ENCODE results near the gene CERT1. TPM values are rescaled to one million over a fixed set of nuclear protein-coding genes. Genes with fewer than 3 reads are reported as not detected.

CERT1 gene
- total RNA-seq, 6 donors from 2014 or later, result 22.3 to 79.3 (median 58.0) TPM

DNA sequence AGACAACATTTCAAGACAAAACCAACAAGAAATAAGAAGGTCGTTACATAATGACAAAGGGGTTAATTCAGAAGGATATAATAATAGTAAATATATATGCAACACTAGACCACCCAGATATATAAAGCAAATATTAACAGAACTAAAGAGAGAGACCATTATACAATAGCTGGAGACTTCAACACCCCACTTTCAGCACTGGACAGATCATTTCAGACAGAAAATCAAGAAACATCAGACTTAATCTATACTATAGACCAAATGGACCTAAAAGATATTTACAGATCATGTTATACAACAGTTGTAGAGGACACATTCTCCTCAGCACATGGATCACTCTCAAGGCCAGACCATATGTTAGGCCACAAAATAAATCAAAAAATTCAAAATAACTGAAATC lies 26.8 kb downstream of the CERT1 start:
- ATAC-seq (ENCODE audit: low FRiP score in 2 of 2), result no peak
- H3K9me3 ChIP-seq, result peaks cover 0 to 8% (median 0%) of the 10 kb centered on the region in 4 donors
- whole genome bisulfite sequencing, 2 donors, result 90 to 100% methylated on average over 1 of the region's 1 CpG
- H3K4me1 ChIP-seq, result peaks cover 0 to 5% (median 0%) of the 10 kb centered on the region in 4 donors
- DNase-seq, result no peak
- no peaks in the 10 kb centered on the region for H3K27me3 ChIP-seq
- H3K36me3 ChIP-seq, result no peaks in the 10 kb centered on the region
- TF ChIP-seq POLR2A (IDR thresholded peaks at IDR 0.05), result no peak
- no peak overlapping the region for H3K27ac ChIP-seq
- H3K4me3 ChIP-seq, result no peak overlapping the region

- ATAC-seq (ENCODE audit: low FRiP score in 2 of 2), result no peak
- WGBS, 2 donors, result 100% methylated on average over 3 of the region's 3 CpGs
Measured at GRCh38 chr5:75482482-75482881, 28.9 kb downstream of the CERT1 start.

DNA sequence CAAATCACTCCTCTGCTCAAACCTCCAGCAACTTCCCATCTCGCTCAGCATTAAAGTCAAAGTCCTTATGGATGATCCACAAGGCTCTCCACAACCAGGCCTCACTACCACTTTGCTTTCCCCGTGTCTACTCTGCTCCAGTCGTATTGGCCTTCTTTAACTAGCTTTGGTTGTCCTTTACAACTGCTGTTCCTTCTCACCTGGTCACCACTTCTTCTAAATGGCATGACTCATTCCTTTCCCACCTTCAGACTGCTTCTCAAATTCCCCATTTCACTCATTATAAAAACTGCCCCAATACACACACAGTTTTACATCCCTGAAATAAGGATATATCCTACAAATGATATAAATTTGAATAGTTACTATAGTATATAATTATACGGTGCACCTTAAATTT lies 30.4 kb downstream of the CERT1 start:
- no peak for TF ChIP-seq EP300 (IDR thresholded peaks at IDR 0.05)
- no peak for TF ChIP-seq POLR2AphosphoS5 (IDR thresholded peaks at IDR 0.05)
- TF ChIP-seq, protein P1, sequence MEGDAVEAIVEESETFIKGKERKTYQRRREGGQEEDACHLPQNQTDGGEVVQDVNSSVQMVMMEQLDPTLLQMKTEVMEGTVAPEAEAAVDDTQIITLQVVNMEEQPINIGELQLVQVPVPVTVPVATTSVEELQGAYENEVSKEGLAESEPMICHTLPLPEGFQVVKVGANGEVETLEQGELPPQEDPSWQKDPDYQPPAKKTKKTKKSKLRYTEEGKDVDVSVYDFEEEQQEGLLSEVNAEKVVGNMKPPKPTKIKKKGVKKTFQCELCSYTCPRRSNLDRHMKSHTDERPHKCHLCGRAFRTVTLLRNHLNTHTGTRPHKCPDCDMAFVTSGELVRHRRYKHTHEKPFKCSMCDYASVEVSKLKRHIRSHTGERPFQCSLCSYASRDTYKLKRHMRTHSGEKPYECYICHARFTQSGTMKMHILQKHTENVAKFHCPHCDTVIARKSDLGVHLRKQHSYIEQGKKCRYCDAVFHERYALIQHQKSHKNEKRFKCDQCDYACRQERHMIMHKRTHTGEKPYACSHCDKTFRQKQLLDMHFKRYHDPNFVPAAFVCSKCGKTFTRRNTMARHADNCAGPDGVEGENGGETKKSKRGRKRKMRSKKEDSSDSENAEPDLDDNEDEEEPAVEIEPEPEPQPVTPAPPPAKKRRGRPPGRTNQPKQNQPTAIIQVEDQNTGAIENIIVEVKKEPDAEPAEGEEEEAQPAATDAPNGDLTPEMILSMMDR (IDR thresholded peaks at IDR 0.05), result no peak
- no peak for TF ChIP-seq POLR2A (IDR thresholded peaks at IDR 0.05)

More at GRCh38 chr5:75482482-75482881, 28.9 kb downstream of the CERT1 start:
- TF ChIP-seq POLR2AphosphoS5 (IDR thresholded peaks at IDR 0.05) (no peak), POLR2A (IDR thresholded peaks at IDR 0.05) (no peak), EP300 (IDR thresholded peaks at IDR 0.05) (no peak)
- TF ChIP-seq, protein P1 (IDR thresholded peaks at IDR 0.05), result no peak
- Histone ChIP-seq H3K27ac (no peak overlapping the region), H3K27me3 (no peaks in the 10 kb centered on the region), H3K9me3 (peaks cover 0 to 8% (median 0%) of the 10 kb centered on the region in 4 donors), H3K4me3 (no peak overlapping the region), H3K4me1 (peaks cover 0 to 5% (median 0%) of the 10 kb centered on the region in 4 donors), H3K36me3 (no peaks in the 10 kb centered on the region)
- DNase-seq, result no peak

GRCh38 chr5:75475364-75475763 lies 36.1 kb downstream of the CERT1 start:
- Histone ChIP-seq H3K9me3 (peaks cover 0 to 3% (median 0%) of the 10 kb centered on the region in 4 donors), H3K4me1 (peaks cover 0 to 4% (median 0%) of the 10 kb centered on the region in 4 donors), H3K27me3 (no peaks in the 10 kb centered on the region), H3K4me3 (no peak overlapping the region), H3K27ac (no peak overlapping the region), H3K36me3 (no peaks in the 10 kb centered on the region)
- TF ChIP-seq EP300 (IDR thresholded peaks at IDR 0.05) (no peak), POLR2AphosphoS5 (IDR thresholded peaks at IDR 0.05) (no peak), POLR2A (IDR thresholded peaks at IDR 0.05) (no peak)
- TF ChIP-seq, protein P1 (IDR thresholded peaks at IDR 0.05), result no peak
- DNase-seq, result no peak
- WGBS, 2 donors, result 92% methylated on average over 4 of the region's 4 CpGs
- ATAC-seq (ENCODE audit: low FRiP score in 2 of 2), result no peak

More for the DNA sequence above, 30.4 kb downstream of the CERT1 start:
- H3K27ac ChIP-seq, result no peak overlapping the region
- H3K9me3 ChIP-seq, result peaks cover 0 to 4% (median 0%) of the 10 kb centered on the region in 4 donors
- H3K4me3 ChIP-seq, result no peak overlapping the region
- H3K27me3 ChIP-seq, result no peaks in the 10 kb centered on the region
- H3K36me3 ChIP-seq, result no peaks in the 10 kb centered on the region
- peaks cover 0 to 9% (median 0%) of the 10 kb centered on the region in 4 donors for H3K4me1 ChIP-seq
- 96 to 99% methylated on average over 4 of the region's 4 CpGs for WGBS, 2 donors
- no peak for DNase-seq
- no peak for ATAC-seq (ENCODE audit: low FRiP score in 2 of 2)

GRCh38 chr5:75473463-75473862 lies 38.0 kb downstream of the CERT1 start:
- Histone ChIP-seq H3K27ac (no peak overlapping the region), H3K9me3 (peaks cover 2 to 21% (median 8%) of the 10 kb centered on the region in 4 donors), H3K4me1 (peaks cover 0 to 4% (median 0%) of the 10 kb centered on the region in 4 donors), H3K27me3 (no peaks in the 10 kb centered on the region), H3K4me3 (no peak overlapping the region), H3K36me3 (no peaks in the 10 kb centered on the region)
- TF ChIP-seq POLR2A (IDR thresholded peaks at IDR 0.05) (no peak), EP300 (IDR thresholded peaks at IDR 0.05) (no peak), POLR2AphosphoS5 (IDR thresholded peaks at IDR 0.05) (no peak)
- TF ChIP-seq, protein P1 (IDR thresholded peaks at IDR 0.05), result no peak
- WGBS, 2 donors, result 76 to 77% methylated on average over 2 of the region's 2 CpGs
- ATAC-seq (ENCODE audit: low FRiP score in 2 of 2) (no peak), DNase-seq (no peak)
